Hair follicular keratinocyte (primary cell): Measurements from ENCODE around the gene DENND1B. TPM values are rescaled to one million over a fixed set of nuclear protein-coding genes. Genes with fewer than 3 reads are reported as not detected.

ENCODE experiments used
- total RNA-seq: library from RNA; depleted of rRNA; stranded (reverse); fragments of >200 nt; gene quantifications from 2 replicates; pipeline ENCODE4 v1.2.3, GENCODE V29; 2015

Gene DENND1B
- 5.7 and 7.2 TPM in 2 replicates for total RNA-seq

GRCh38 chr1:197775282-197776262 lies at the start of gene DENND1B:
DENND1B (minus strand) TSS chr1:197775480; CDS start chr1:197775155, 325 bp downstream.

Other genes with a start within 250 kb of the DENND1B start
- 6.5 and 6.7 TPM in 2 replicates for gene C1orf53, start 127.2 kb upstream of the DENND1B start, total RNA-seq
- not detected in 2 replicates for gene LHX9, start 141.9 kb upstream of the DENND1B start, total RNA-seq